DOHH2 (cell line): ENCODE results near the gene COX14.
A peak's percentile ranks its signal among the peaks of the same experiment; 100 is the strongest.

Experiments
- EZH2phosphoT487 ChIP-seq: fragments of 200-600 bp; sonication (generic); IDR thresholded peaks from 2 replicates; pipeline ENCODE4 v1.6.1; 2017; ENCODE audit warnings: borderline replicate concordance, mild to moderate bottlenecking, antibody characterized with exemption, low read length, moderate library complexity, mixed read lengths
- TF ChIP-seq, protein P1 (sequence below): fragments of 200-600 bp; sonication (generic); IDR thresholded peaks from one replicate; pipeline ENCODE4 v1.5.1; 2014; ENCODE audit warnings: antibody characterized with exemption, mild to moderate bottlenecking, low read depth, low read length; ENCODE audit not compliant: poor library complexity, severe bottlenecking

DNA sequence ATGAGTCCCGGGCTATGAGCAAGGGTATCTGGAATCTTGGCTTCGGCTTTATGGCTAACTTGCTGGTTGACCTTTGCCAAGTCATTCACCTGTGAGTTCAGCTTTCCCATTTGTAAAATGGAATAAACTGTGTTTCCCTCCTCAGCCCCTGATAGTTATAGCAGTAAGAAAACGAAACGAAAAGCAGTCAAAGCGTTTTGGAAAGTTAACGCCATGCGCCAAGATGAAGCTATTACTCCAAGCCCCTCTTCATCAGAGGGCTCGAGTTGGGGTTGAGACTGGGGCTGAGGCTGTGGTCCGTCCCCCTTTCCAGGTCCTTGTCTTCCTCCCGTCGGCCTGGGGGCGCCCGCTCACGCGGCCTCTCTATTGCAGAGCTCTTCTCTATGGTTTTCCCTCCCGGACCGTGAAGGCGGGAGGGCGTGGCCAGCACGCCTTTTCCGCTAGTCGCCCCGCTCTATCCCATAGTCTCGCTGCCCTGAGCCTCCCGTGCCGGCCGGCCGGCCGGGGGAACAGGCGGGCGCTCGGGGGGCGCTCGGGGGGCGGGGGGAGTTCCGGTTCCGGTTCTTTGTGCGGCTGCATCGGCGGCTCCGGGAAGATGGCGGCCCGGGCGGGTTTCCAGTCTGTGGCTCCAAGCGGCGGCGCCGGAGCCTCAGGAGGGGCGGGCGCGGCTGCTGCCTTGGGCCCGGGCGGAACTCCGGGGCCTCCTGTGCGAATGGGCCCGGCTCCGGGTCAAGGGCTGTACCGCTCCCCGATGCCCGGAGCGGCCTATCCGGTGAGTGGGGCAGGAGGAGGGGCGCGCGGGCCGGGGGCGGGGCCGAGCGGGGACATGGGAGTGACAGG lies 27.0 kb upstream of the COX14 start, which contains the start of gene SMARCD1:
- TF ChIP-seq, protein P1, sequence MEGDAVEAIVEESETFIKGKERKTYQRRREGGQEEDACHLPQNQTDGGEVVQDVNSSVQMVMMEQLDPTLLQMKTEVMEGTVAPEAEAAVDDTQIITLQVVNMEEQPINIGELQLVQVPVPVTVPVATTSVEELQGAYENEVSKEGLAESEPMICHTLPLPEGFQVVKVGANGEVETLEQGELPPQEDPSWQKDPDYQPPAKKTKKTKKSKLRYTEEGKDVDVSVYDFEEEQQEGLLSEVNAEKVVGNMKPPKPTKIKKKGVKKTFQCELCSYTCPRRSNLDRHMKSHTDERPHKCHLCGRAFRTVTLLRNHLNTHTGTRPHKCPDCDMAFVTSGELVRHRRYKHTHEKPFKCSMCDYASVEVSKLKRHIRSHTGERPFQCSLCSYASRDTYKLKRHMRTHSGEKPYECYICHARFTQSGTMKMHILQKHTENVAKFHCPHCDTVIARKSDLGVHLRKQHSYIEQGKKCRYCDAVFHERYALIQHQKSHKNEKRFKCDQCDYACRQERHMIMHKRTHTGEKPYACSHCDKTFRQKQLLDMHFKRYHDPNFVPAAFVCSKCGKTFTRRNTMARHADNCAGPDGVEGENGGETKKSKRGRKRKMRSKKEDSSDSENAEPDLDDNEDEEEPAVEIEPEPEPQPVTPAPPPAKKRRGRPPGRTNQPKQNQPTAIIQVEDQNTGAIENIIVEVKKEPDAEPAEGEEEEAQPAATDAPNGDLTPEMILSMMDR = peak; percentile 88
- no peak for TF ChIP-seq EZH2phosphoT487
